Neural cell (in vitro differentiated cells): ENCODE data around the gene KERA. TPM values are rescaled to one million over a fixed set of nuclear protein-coding genes. Genes with fewer than 3 reads are reported as not detected.

Experiments
- H2AFZ ChIP-seq: fragments of 200-600, 300-800 bp; sonication (generic), shearing (Covaris generic); 2 replicates; pipeline ENCODE4 v1.6.0; 2014; ENCODE audit warnings: low read depth, mild to moderate bottlenecking, antibody characterized with exemption, low read length, moderate library complexity
- H3F3A ChIP-seq: fragments of 200-600 bp; shearing (Covaris generic); 2 replicates; pipeline ENCODE4 v1.6.1; 2016; ENCODE audit warnings: mild to moderate bottlenecking, moderate library complexity, mixed read lengths, antibody characterized with exemption, low read length; ENCODE audit not compliant: insufficient read depth, poor library complexity, severe bottlenecking
- H3K27ac ChIP-seq: fragments of 200-600, 300-800 bp; sonication (generic), shearing (Covaris generic); 2 replicates; pipeline ENCODE4 v1.5.1; 2014; ENCODE audit warnings: mild to moderate bottlenecking, low read length, moderate library complexity
- H3K27me3 ChIP-seq: fragments of 300-800, 200-600 bp; sonication (generic), shearing (Covaris generic); 2 replicates; pipeline ENCODE4 v1.6.0; 2014; ENCODE audit warnings: mild to moderate bottlenecking, low read depth, low read length, moderate library complexity; ENCODE audit not compliant: insufficient read depth
- H3K36me3 ChIP-seq: fragments of 300-800, 200-600 bp; sonication (generic), shearing (Covaris generic); 2 replicates; pipeline ENCODE4 v1.5.1; 2014; ENCODE audit warnings: mild to moderate bottlenecking, antibody characterized with exemption, low read length, moderate library complexity; ENCODE audit not compliant: insufficient read depth
- H3K4me2 ChIP-seq: fragments of 300-800, 200-600 bp; sonication (generic), shearing (Covaris generic); 2 replicates; pipeline ENCODE4 v1.6.0; 2014; ENCODE audit warnings: mild to moderate bottlenecking, low read length
- H3K4me3 ChIP-seq: fragments of 300-800, 200-600 bp; sonication (generic), shearing (Covaris generic); 2 replicates; pipeline ENCODE4 v1.5.1; 2014; ENCODE audit warnings: mild to moderate bottlenecking, low read length, moderate library complexity
- H3K79me2 ChIP-seq: fragments of 200-600 bp; shearing (Covaris generic); replicated peaks from 2 replicates; pipeline ENCODE4 v1.6.0; 2014; ENCODE audit warnings: mild to moderate bottlenecking, low read length, moderate library complexity; ENCODE audit not compliant: insufficient read depth
- H3K9ac ChIP-seq: fragments of 300-800, 200-600 bp; sonication (generic), shearing (Covaris generic); 2 replicates; pipeline ENCODE4 v1.6.1; 2016; ENCODE audit warnings: mild to moderate bottlenecking, low read length, mixed read lengths
- H3K9me2 ChIP-seq: fragments of 200-600 bp; shearing (Covaris generic); 2 replicates; pipeline ENCODE4 v1.6.1; 2016; ENCODE audit warnings: mild to moderate bottlenecking, low read length, mixed read lengths; ENCODE audit not compliant: insufficient read depth
- H3K9me3 ChIP-seq: fragments of 200-600, 300-800 bp; sonication (generic), shearing (Covaris generic); 2 replicates; pipeline ENCODE4 v1.6.1; 2016; ENCODE audit warnings: mild to moderate bottlenecking, mixed run types, low read length, moderate library complexity, mixed read lengths
- H4K20me1 ChIP-seq: fragments of 200-600 bp; shearing (Covaris generic); 2 replicates; pipeline ENCODE4 v1.6.1; 2016; ENCODE audit warnings: mild to moderate bottlenecking, mixed run types; ENCODE audit not compliant: insufficient read depth
- EP300 ChIP-seq: fragments of 450-650 bp; conservative IDR thresholded peaks from 2 replicates; pipeline ENCODE4 v1.6.1; 2014; ENCODE audit warnings: antibody characterized with exemption, mild to moderate bottlenecking, moderate library complexity; ENCODE audit not compliant: poor library complexity, severe bottlenecking
- EZH2 ChIP-seq: fragments of 200-600, 300-800 bp; shearing (Covaris generic), sonication (generic); IDR thresholded peaks from 2 replicates; pipeline ENCODE4 v1.6.1; 2014; ENCODE audit warnings: antibody characterized with exemption, low read length, borderline replicate concordance, mild to moderate bottlenecking; ENCODE audit not compliant: insufficient read depth, poor library complexity, severe bottlenecking
- MXI1 ChIP-seq: fragments of 450-650 bp; conservative IDR thresholded peaks from 2 replicates; pipeline ENCODE4 v1.6.1; 2014; ENCODE audit warnings: antibody characterized with exemption, mild to moderate bottlenecking; ENCODE audit not compliant: poor library complexity, severe bottlenecking
- POLR2AphosphoS5 ChIP-seq: IDR thresholded peaks from 2 replicates; pipeline ENCODE4 v1.6.1; 2012
- RAD21 ChIP-seq: fragments of 450-650 bp; conservative IDR thresholded peaks from 2 replicates; pipeline ENCODE4 v1.6.1; 2014; ENCODE audit warnings: antibody characterized with exemption, mild to moderate bottlenecking, moderate library complexity
- REST ChIP-seq: IDR thresholded peaks from 2 replicates; pipeline ENCODE4 v1.6.1; 2012; ENCODE audit warnings: borderline replicate concordance
- SMC3 ChIP-seq: fragments of 450-650 bp; conservative IDR thresholded peaks from 2 replicates; pipeline ENCODE4 v1.6.1; 2014; ENCODE audit warnings: antibody characterized with exemption, mild to moderate bottlenecking, moderate library complexity; ENCODE audit not compliant: poor library complexity
- TAF1 ChIP-seq: IDR thresholded peaks from 2 replicates; pipeline ENCODE4 v1.6.1; 2012; ENCODE audit warnings: low read depth
- polyA plus RNA-seq: library from polyadenylated mRNA; depleted of rRNA; stranded (reverse); fragments of >200 nt; gene quantifications from 2 replicates; pipeline ENCODE4 v1.2.3, GENCODE V29; 2014

Gene KERA
- polyA plus RNA-seq, 1 donor from 2014 or later: not detected

- H3K4me3 ChIP-seq: no peak overlapping the region
- H3F3A ChIP-seq: no peaks in the 10 kb centered on the region
- no peak overlapping the region for H3K27ac ChIP-seq
- no peak for TF ChIP-seq SMC3
- H3K4me2 ChIP-seq: no peak overlapping the region
- H3K9me2 ChIP-seq: no peaks in the 10 kb centered on the region
- no peak overlapping the region for H2AFZ ChIP-seq
- H3K9ac ChIP-seq: no peak overlapping the region
- no peaks in the 10 kb centered on the region for H4K20me1 ChIP-seq
- H3K27me3 ChIP-seq: no peaks in the 10 kb centered on the region
- H3K9me3 ChIP-seq: no peaks in the 10 kb centered on the region
- H3K36me3 ChIP-seq: no peaks in the 10 kb centered on the region
- H3K79me2 ChIP-seq: no peaks in the 10 kb centered on the region
These were observed 7.6 kb upstream of the KERA start for GRCh38 chr12:91065396-91065795.

GRCh38 chr12:91064640-91065039 is 6.8 kb upstream of the KERA start:
- Histone ChIP-seq H3K27ac (no peak overlapping the region), H3K9ac (no peak overlapping the region), H3K4me2 (no peak overlapping the region), H3K9me3 (no peaks in the 10 kb centered on the region), H2AFZ (no peak overlapping the region), H3K27me3 (no peaks in the 10 kb centered on the region), H3K36me3 (no peaks in the 10 kb centered on the region), H4K20me1 (no peaks in the 10 kb centered on the region), H3K4me3 (no peak overlapping the region), H3F3A (no peaks in the 10 kb centered on the region), H3K9me2 (no peaks in the 10 kb centered on the region), H3K79me2 (no peaks in the 10 kb centered on the region)
- TF ChIP-seq EZH2 (no peak), POLR2AphosphoS5 (no peak), SMC3 (no peak), RAD21 (no peak), EP300 (no peak), MXI1 (no peak), REST (no peak), TAF1 (no peak)

GRCh38 chr12:91061091-91061490 is 3.3 kb upstream of the KERA start:
- H3K27me3 ChIP-seq: no peaks in the 10 kb centered on the region
- TF ChIP-seq SMC3: no peak
- TF ChIP-seq EP300: peak; percentile 37
- no peak overlapping the region for H3K4me2 ChIP-seq
- no peaks in the 10 kb centered on the region for H3K9me2 ChIP-seq
- no peak overlapping the region for H2AFZ ChIP-seq
- H3K9me3 ChIP-seq: no peaks in the 10 kb centered on the region
- no peak overlapping the region for H3K27ac ChIP-seq
- no peaks in the 10 kb centered on the region for H3K79me2 ChIP-seq
- no peaks in the 10 kb centered on the region for H3F3A ChIP-seq
- no peaks in the 10 kb centered on the region for H4K20me1 ChIP-seq
- H3K9ac ChIP-seq: no peak overlapping the region
- H3K4me3 ChIP-seq: no peak overlapping the region
- H3K36me3 ChIP-seq: no peaks in the 10 kb centered on the region
